ENCODE measurements around the gene ZNF384. TPM values are rescaled to one million over a fixed set of nuclear protein-coding genes. Genes with fewer than 3 reads are reported as not detected.

Gene ZNF384
- total RNA-seq, 2 experiments from 2014 or later = 48.6 to 95.5 TPM

GRCh38 chr12:6724409-6724797 is 35.2 kb upstream of the ZNF384 start:
- H3K9me2 ChIP-seq (ENCODE audit: insufficient read depth, low read length) = no peaks in the 10 kb centered on the region
- H3K4me2 ChIP-seq (ENCODE audit: low read length) = peak overlapping the region; percentile 90
- H3K4me1 ChIP-seq (ENCODE audit: insufficient read depth, low read length, poor library complexity, severe bottlenecking) = peaks cover 50% of the 10 kb centered on the region
- H2AFZ ChIP-seq (ENCODE audit: low read length) = peak overlapping the region; percentile 72; the same call in 1 of the 2 replicates
- peak overlapping the region; percentile 76 for H3K4me3 ChIP-seq (ENCODE audit: low read depth, low read length, poor library complexity, severe bottlenecking)
- no peaks in the 10 kb centered on the region for H4K20me1 ChIP-seq (ENCODE audit: insufficient read depth, low read length)
- intact Hi-C loops (cut with micrococcal nuclease; ENCODE audit: unreplicated experiment) = loop anchor here (1.0 kb wide), 4 partner anchors 27 to 61 kb away; partner anchors contain the start of genes ING4, MLF2 and ZNF384
- H3K9me3 ChIP-seq (ENCODE audit: low read length) = no peaks in the 10 kb centered on the region
- H3K79me2 ChIP-seq (ENCODE audit: insufficient read depth, low read depth, low read length) = peaks cover 11% of the 10 kb centered on the region; the same call in 1 of the 2 replicates
- ChIA-PET CTCF (ENCODE audit: unreplicated experiment) (interaction anchor here (0.6 to 1.4 kb wide), 6 partner anchors 18 to 142 kb away, joined by 3 to 9 read pairs (median 3); partner anchors contain the start of gene PTMS), POLR2A (interaction anchor here (0.6 to 3.3 kb wide), 24 partner anchors 9 to 230 kb away, joined by 3 to 16 read pairs (median 4); partner anchors contain the start of genes CDCA3, GNB3, MLF2 and SPSB2)
- peak; percentile 75 for DNase-seq (ENCODE audit: low spot score)
- no peak for TF ChIP-seq CTCF (conservative IDR thresholded peaks at IDR 0.05; ENCODE audit: low read length)
- no peak for TF ChIP-seq EZH2phosphoT487 (IDR thresholded peaks at IDR 0.05; ENCODE audit: borderline replicate concordance, low read depth, low read length)
- BruUV-seq (replicated peaks) = no TSS peak
- peaks cover 16% of the 10 kb centered on the region for H3K36me3 ChIP-seq (ENCODE audit: insufficient read depth, low read length)
- H3K27ac ChIP-seq (ENCODE audit: low read depth, low read length, poor library complexity, severe bottlenecking) = peak overlapping the region; percentile 77

GRCh38 chr12:6723607-6724408 is 34.6 kb upstream of the ZNF384 start, which contains the start of gene COPS7A:
COPS7A (plus strand) TSS chr12:6724046; CDS start chr12:6724657, 611 bp downstream.
- Histone ChIP-seq H2AFZ (ENCODE audit: low read length) (peak within 1 kb of the TSS; percentile 72; the same call in 1 of the 2 replicates), H3K9me2 (ENCODE audit: insufficient read depth, low read length) (no peaks in the 10 kb centered on the region), H4K20me1 (ENCODE audit: insufficient read depth, low read length) (no peaks in the 10 kb centered on the region), H3K4me3 (ENCODE audit: low read depth, low read length, poor library complexity, severe bottlenecking) (peak within 1 kb of the TSS; percentile 76), H3K27ac (ENCODE audit: low read depth, low read length, poor library complexity, severe bottlenecking) (peak within 1 kb of the TSS; percentile 77), H3K4me1 (ENCODE audit: insufficient read depth, low read length, poor library complexity, severe bottlenecking) (peaks cover 52% of the 10 kb centered on the region), H3K9me3 (ENCODE audit: low read length) (no peaks in the 10 kb centered on the region), H3K79me2 (ENCODE audit: insufficient read depth, low read depth, low read length) (peaks cover 11% of the 10 kb centered on the region; the same call in 1 of the 2 replicates), H3K4me2 (ENCODE audit: low read length) (peak within 1 kb of the TSS; percentile 90), H3K36me3 (ENCODE audit: insufficient read depth, low read length) (peaks cover 10% of the 10 kb centered on the region)
- ChIA-PET CTCF (ENCODE audit: unreplicated experiment) (interaction anchor here (0.6 to 1.4 kb wide), 7 partner anchors 17 to 348 kb away, joined by 3 to 9 read pairs (median 3); no protein-coding TSS in a partner anchor), POLR2A (interaction anchor here (0.5 to 3.3 kb wide), 28 partner anchors 10 to 229 kb away, joined by 3 to 16 read pairs (median 4); partner anchors contain the start of genes CDCA3, GNB3, MLF2 and SPSB2)
- TF ChIP-seq CTCF (conservative IDR thresholded peaks at IDR 0.05; ENCODE audit: low read length) (peak; percentile 25; the same call in 1 of the 2 replicates), EZH2phosphoT487 (IDR thresholded peaks at IDR 0.05; ENCODE audit: borderline replicate concordance, low read depth, low read length) (no peak)
- peak; percentile 100 for DNase-seq (ENCODE audit: low spot score)
- intact Hi-C loops (cut with micrococcal nuclease; ENCODE audit: unreplicated experiment) = loop anchor here (1.0 kb wide), 4 partner anchors 27 to 61 kb away; partner anchors contain the start of genes ING4, MLF2 and ZNF384
- no TSS peak for BruUV-seq (replicated peaks)

Data from OCI-LY7 (cell line).